CD4-positive, alpha-beta T cell treated with Interleukin-4 for 4 hours (primary cell): ENCODE results near the gene JMY.

Experiments
- DNase-seq: peaks from one replicate; pipeline ENCODE4 v3.0.0-alpha.2; 2020

Gene JMY

DNA sequence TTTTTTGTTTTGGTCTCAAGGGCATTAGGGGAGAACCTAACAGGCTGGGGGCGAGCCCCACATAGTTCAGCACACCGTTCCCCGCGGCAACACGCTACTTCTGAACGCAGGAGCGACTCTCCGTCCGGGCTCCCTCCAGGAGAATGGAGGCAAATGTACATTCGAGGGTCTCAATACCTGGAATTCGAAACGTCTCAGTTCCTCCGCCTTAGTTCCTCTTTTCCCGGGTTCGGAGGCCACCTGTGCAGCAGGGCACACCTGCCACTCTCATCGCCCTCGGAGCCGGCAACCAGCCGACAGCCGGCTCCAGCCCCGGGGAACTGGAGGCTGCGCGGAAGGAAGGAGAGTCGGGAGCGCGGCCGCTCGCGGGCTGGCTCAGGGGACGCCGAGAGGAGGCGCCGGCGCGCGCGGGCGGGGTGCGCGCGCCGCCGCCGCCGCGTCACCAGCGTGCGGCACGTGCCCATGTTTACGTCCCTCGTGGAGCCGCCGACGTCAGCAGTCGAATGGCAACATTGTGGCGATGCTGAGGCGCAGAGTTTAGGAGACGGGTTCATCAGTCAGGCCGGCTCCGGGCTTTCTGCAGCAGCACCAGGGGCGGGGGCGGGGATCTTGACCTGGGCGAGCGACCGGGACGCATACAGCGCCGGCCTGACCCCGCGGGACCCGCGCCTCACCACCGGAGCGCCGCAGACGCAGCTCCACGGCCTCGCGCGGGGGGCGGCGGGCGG lies at the start of gene JMY:
TSS of gene JMY (plus strand) at position 498 of the 728 bp plus-strand sequence. CDS start 520 bp downstream, outside the sequence.
- peak; percentile 81 for DNase-seq

GRCh38 chr5:79186455-79186854 lies 49.5 kb upstream of the JMY start:
- no peak for DNase-seq

GRCh38 chr5:79189439-79190234 lies 46.3 kb upstream of the JMY start:
- DNase-seq = no peak

GRCh38 chr5:79190235-79190529 lies 45.7 kb upstream of the JMY start:
- DNase-seq = no peak

- no peak for DNase-seq
Observed at GRCh38 chr5:79191457-79191856, 44.5 kb upstream of the JMY start.

DNA sequence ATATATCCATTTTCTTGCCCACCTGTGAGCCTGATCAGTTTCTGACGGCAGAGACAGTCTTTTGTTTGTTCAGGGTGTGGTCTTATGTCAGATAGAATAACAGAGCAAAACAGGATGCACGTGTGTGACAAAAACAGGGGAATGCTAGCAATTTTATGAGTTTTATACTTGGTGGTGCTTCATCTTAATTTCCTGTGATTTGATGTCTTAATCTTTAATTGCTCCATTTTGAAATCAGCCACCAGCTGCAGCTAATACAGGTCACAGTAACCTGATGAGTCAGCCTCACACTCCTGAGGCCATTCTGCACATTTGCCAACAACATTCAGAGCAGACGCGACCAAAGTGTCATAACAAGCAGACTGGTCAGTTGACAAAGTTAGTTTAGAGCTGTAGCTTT lies 42.3 kb upstream of the JMY start:
- no peak for DNase-seq

GRCh38 chr5:79200573-79201183 lies 35.3 kb upstream of the JMY start:
- no peak for DNase-seq

DNA sequence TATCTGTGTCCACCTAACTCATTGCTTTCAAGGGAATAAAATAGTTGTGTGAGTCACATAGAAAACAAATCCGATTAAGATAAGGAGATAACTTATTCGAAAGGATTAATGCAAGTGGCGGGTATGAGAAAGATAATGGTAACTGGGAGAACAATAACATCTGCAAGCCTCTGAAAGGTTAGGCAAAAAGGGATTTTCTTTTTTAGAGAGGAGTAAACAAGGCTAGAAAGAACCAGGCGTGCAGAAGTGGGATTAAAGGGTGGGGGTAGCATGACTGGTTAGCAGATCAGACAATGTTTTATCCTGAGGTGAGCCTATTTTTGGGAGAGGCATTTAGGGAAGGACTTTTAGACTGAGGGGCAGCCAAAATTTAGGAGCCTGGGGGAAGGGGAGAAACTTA lies 34.7 kb upstream of the JMY start:
- DNase-seq = no peak

GRCh38 chr5:79202076-79202475 lies 33.9 kb upstream of the JMY start:
- no peak for DNase-seq

- no peak for DNase-seq
Observed at GRCh38 chr5:79205965-79206364, 30.0 kb upstream of the JMY start.

DNA sequence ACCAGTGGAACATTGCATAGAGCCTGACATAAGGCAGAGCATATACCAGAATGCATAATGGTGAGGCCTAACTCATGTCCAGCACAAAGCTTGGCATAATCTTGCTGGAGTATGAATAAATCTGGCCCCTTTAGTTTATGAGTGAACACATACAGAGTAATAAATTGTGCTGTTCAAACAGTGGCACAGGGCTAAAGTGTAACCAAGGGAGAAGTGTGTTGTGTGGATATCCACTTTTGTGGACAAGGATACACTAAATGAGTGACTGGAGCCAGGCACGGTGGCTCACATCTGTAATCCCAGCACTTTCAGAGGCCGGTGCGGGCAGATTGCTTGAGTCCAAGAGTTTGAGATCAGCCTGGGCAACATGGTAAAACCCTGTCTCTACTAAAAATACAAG lies 29.4 kb upstream of the JMY start:
- no peak for DNase-seq

GRCh38 chr5:79209505-79209904 lies 26.4 kb upstream of the JMY start:
- DNase-seq = no peak

DNA sequence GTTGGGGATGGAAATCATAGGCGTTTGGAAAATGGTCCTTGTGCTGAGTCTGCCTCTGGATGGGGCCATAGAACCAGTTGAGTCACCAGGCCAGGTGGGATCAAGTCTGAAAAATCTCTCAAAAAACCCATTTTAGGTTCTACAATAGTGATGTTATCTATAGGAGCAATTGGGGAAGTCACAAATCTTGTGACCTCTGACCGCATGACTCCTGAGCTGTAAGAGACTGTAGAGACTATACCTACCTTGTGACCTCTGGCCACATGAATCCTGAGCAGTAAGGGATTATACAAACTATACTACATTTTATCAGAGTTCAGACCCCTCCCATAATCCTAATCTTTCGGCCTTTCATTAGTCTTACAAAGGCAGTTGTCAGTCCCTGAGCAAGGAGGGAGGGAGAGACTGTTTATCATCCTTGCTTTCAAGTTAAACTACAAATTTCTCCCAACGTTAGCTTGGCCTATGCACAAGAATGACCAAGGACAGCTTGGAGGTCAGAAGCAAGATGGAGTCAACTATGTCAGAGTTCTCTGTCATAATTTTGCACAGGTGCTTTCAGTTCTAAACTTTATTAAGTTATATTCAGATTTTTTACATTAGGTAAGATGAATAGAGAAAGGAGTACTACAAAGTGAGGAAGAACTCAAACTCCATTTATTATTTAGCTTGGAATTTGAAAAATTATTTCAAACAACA lies 11.5 kb upstream of the JMY start:
- no peak for DNase-seq

DNA sequence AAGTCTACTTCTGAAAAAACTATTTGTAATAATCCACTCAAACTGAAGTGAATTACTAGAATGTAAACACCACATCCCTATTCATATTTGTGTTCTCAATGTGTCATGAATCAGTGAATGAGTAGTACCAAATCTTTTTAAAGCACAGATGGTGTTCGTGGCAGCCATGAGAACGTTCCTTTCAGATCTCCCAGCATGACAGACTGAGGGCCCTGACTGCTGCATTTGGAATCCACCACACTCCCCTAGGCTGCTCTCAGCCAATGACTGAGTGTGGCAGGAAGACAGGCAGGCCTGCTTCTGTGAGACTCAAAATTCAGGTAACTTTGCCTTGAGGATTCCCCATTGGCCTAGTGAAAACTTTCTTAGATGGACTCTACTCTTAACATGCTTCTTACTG lies 10.9 kb upstream of the JMY start:
- DNase-seq = no peak

GRCh38 chr5:79225441-79225840 lies 10.5 kb upstream of the JMY start:
- DNase-seq = no peak

DNA sequence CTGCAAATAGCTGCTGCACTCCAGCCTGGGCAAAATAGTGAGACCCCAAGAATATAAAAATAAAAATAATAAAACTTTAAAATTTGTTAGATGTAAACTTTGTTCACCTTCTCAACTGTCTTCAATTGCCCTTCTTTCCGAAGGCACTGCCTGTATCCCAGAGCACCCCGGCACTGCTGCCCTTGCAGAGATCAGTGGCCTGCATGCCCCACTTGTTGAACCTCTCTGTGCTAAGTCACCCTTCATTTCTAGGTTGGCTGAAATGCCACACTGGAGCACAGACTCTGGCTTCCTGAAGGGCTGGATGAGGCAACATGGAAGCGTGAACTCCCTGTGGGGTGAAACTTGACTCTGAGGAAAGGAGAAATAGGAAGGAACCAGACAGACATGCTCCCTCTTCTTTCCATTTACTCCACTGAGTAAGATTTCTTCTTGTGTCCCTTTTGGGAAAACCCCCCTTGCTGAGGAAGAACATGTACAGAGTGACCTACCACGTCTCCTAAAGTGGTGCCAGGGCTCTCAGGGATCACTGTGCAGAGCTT lies 8.4 kb upstream of the JMY start:
- no peak for DNase-seq

GRCh38 chr5:79229357-79230174 lies 6.4 kb upstream of the JMY start:
- DNase-seq = peak; percentile 35

- DNase-seq = peak; percentile 6
Observed at GRCh38 chr5:79235261-79235633, 684 bp upstream of the JMY start.

DNA sequence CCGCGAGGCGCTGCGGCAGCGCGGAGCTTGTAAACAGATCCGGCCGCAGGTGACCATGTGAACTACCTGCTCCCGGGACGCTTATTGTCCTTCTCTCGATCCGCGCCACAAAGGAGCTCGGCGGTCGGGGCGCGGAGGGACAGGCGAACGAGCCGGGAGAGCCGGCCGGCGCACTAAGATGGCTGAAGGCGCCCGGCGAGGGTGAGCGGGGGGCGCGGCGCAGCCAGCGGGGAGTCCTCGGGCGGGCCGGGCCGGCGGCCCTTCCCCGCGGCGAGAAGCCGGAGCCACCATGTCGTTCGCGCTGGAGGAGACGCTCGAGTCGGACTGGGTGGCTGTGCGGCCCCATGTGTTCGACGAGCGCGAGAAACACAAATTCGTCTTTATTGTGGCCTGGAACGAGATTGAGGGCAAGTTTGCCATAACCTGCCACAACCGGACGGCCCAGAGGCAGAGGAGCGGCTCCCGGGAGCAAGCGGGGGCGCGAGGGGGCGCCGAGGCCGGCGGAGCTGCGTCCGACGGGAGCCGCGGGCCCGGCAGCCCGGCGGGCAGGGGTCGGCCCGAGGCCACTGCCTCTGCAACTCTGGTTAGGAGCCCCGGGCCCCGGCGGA lies 535 bp downstream of the JMY start:
- DNase-seq = peak; percentile 7

- DNase-seq = peak; percentile 17
Observed at GRCh38 chr5:79236970-79237739, 1.2 kb downstream of the JMY start.
